ENCODE measurements around the gene SECTM1. TPM values are rescaled to one million over a fixed set of nuclear protein-coding genes. Genes with fewer than 3 reads are reported as not detected.

SECTM1 gene
- total and polyA plus RNA-seq, 9 of the 15 experiments (the other 6 are each of a cell fraction or from before 2014, with no cell fraction given): 0.11 to 0.46 (median 0.18) TPM; not detected in 6

- TF ChIP-seq E2F6 (IDR thresholded peaks at IDR 0.05; ENCODE audit: borderline replicate concordance in 1 of 2, extremely low read depth in 1 of 2, insufficient read depth in 1 of 2, insufficient read length in 1 of 2, low read depth in 1 of 2, low read length in 1 of 2, poor library complexity in 1 of 2, severe bottlenecking in 1 of 2) (peak in 1 of 2 experiments; percentile 27), CREM (IDR thresholded peaks at IDR 0.05; ENCODE audit: low read depth) (peak; percentile 58; the same call in 1 of the 2 replicates), GTF3C2 (IDR thresholded peaks at IDR 0.05; ENCODE audit: borderline replicate concordance, extremely low read depth, insufficient read length) (no peak), TARDBP (IDR thresholded peaks at IDR 0.05) (no peak), LCOR (CRISPR knock-in tag; IDR thresholded peaks at IDR 0.05) (peak; percentile 60; the same call in 1 of the 2 replicates), RCOR1 (IDR thresholded peaks at IDR 0.05; ENCODE audit: borderline replicate concordance in 1 of 2, low read depth in 2 of 2, low read length in 2 of 2) (peak in 1 of 2 experiments; percentile 24; a peak in 1 of 4 replicates), ZNF717 (CRISPR knock-in tag; IDR thresholded peaks at IDR 0.05) (no peak), MYC (IDR thresholded peaks at IDR 0.05; ENCODE audit: low read depth, low read length) (0 out of 2 replicates have a peak, but pooled peaks have one; percentile 52), MYC (CRISPR knock-in tag; IDR thresholded peaks at IDR 0.05; ENCODE audit: borderline replicate concordance, low read depth) (no peak), STAG1 (CRISPR knock-in tag; IDR thresholded peaks at IDR 0.05; ENCODE audit: borderline replicate concordance) (peak; percentile 91; the same call in 1 of the 2 replicates), L3MBTL2 (IDR thresholded peaks at IDR 0.05) (peak; percentile 35; the same call in 1 of the 2 replicates), KLF16 (IDR thresholded peaks at IDR 0.05) (peak; percentile 19; the same call in 1 of the 2 replicates), ZNF785 (CRISPR knock-in tag; IDR thresholded peaks at IDR 0.05) (no peak), ZNF347 (CRISPR knock-in tag; IDR thresholded peaks at IDR 0.05; ENCODE audit: low read depth) (no peak), FOXJ2 (tag; IDR thresholded peaks at IDR 0.05) (no peak), DEAF1 (CRISPR knock-in tag; IDR thresholded peaks at IDR 0.05) (peak; percentile 84)
Measured at GRCh38 chr17:82351713-82352488, 18.3 kb upstream of the SECTM1 start (continued).
